Osteoblast (primary cell): ENCODE data around the gene PNPLA7. TPM values are rescaled to one million over a fixed set of nuclear protein-coding genes. Genes with fewer than 3 reads are reported as not detected.

ENCODE experiments used
- DNase-seq: peaks from one replicate; pipeline ENCODE4 v3.0.0; 2011; ENCODE audit warnings: low spot score, mixed read lengths; ENCODE audit not compliant: insufficient read length; ENCODE audit errors: missing footprints
- H2AFZ ChIP-seq: 2 replicates; pipeline ENCODE4 v1.6.0; 2011; ENCODE audit warnings: mild to moderate bottlenecking, low read length
- H3K27ac ChIP-seq: 2 replicates; pipeline ENCODE4 v1.5.1; 2011; ENCODE audit warnings: mild to moderate bottlenecking, low read depth, low read length, moderate library complexity
- H3K27me3 ChIP-seq: 2 replicates; pipeline ENCODE4 v1.6.0; 2012; ENCODE audit warnings: mild to moderate bottlenecking, control low read depth, inconsistent platforms, low read length, moderate library complexity; ENCODE audit not compliant: insufficient read depth
- H3K36me3 ChIP-seq: 2 replicates; pipeline ENCODE4 v1.5.1; 2011; ENCODE audit warnings: mild to moderate bottlenecking, low read length, control low read depth, moderate library complexity; ENCODE audit not compliant: insufficient read depth
- H3K4me1 ChIP-seq: 2 replicates; pipeline ENCODE4 v1.5.1; 2011; ENCODE audit warnings: mild to moderate bottlenecking, low read length, control low read depth, moderate library complexity; ENCODE audit not compliant: insufficient read depth
- H3K4me2 ChIP-seq: 2 replicates; pipeline ENCODE4 v1.6.0; 2011; ENCODE audit warnings: mild to moderate bottlenecking, low read length; ENCODE audit not compliant: insufficient read depth
- H3K4me3 ChIP-seq: fragments of 200-600 bp; sonication (generic); 3 replicates; pipeline ENCODE4 v1.5.1; 2012; ENCODE audit warnings: mild to moderate bottlenecking, low read length, inconsistent platforms; ENCODE audit not compliant: insufficient read depth
- H3K79me2 ChIP-seq: 2 replicates; pipeline ENCODE4 v1.6.0; 2012; ENCODE audit warnings: mild to moderate bottlenecking, low read length, control low read depth, inconsistent platforms; ENCODE audit not compliant: insufficient read depth
- H3K9me3 ChIP-seq: 2 replicates; pipeline ENCODE4 v1.5.1; 2011; ENCODE audit warnings: low read depth, low read length, control low read depth
- H4K20me1 ChIP-seq: 2 replicates; pipeline ENCODE4 v1.6.0; 2012; ENCODE audit warnings: mild to moderate bottlenecking, low read length, control low read depth; ENCODE audit not compliant: insufficient read depth
- total RNA-seq: library from RNA; depleted of rRNA; stranded (reverse); fragments of >200 nt; gene quantifications from 2 replicates; pipeline ENCODE4 v1.2.3, GENCODE V29; 2012
- TF ChIP-seq, protein P1 (sequence below): IDR thresholded peaks from 2 replicates; pipeline ENCODE4 v1.5.1; 2011; ENCODE audit warnings: mild to moderate bottlenecking, low read depth, low read length, moderate library complexity; ENCODE audit errors: extremely low read depth

PNPLA7 gene
- total RNA-seq, 1 donor, result 1.8 TPM

- Histone ChIP-seq H3K4me3 (no peak overlapping the region), H3K27me3 (no peaks in the 10 kb centered on the region), H3K4me2 (no peak overlapping the region), H4K20me1 (no peaks in the 10 kb centered on the region), H3K36me3 (no peaks in the 10 kb centered on the region), H3K79me2 (no peaks in the 10 kb centered on the region), H3K4me1 (no peaks in the 10 kb centered on the region), H3K27ac (no peak overlapping the region), H2AFZ (no peak overlapping the region), H3K9me3 (no peaks in the 10 kb centered on the region)
- peak; percentile 87 for DNase-seq
- TF ChIP-seq, protein P1, sequence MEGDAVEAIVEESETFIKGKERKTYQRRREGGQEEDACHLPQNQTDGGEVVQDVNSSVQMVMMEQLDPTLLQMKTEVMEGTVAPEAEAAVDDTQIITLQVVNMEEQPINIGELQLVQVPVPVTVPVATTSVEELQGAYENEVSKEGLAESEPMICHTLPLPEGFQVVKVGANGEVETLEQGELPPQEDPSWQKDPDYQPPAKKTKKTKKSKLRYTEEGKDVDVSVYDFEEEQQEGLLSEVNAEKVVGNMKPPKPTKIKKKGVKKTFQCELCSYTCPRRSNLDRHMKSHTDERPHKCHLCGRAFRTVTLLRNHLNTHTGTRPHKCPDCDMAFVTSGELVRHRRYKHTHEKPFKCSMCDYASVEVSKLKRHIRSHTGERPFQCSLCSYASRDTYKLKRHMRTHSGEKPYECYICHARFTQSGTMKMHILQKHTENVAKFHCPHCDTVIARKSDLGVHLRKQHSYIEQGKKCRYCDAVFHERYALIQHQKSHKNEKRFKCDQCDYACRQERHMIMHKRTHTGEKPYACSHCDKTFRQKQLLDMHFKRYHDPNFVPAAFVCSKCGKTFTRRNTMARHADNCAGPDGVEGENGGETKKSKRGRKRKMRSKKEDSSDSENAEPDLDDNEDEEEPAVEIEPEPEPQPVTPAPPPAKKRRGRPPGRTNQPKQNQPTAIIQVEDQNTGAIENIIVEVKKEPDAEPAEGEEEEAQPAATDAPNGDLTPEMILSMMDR, result no peak
These were observed 43.9 kb downstream of the PNPLA7 start for GRCh38 chr9:137506274-137506673.

- H3K4me3 ChIP-seq, result no peak overlapping the region
- no peaks in the 10 kb centered on the region for H3K9me3 ChIP-seq
- H3K27ac ChIP-seq, result no peak overlapping the region
- no peaks in the 10 kb centered on the region for H3K27me3 ChIP-seq
- H3K79me2 ChIP-seq, result no peaks in the 10 kb centered on the region
- no peaks in the 10 kb centered on the region for H4K20me1 ChIP-seq
- no peak overlapping the region for H3K4me2 ChIP-seq
- TF ChIP-seq, protein P1, result no peak
- no peak overlapping the region for H2AFZ ChIP-seq
- no peaks in the 10 kb centered on the region for H3K4me1 ChIP-seq
- peak; percentile 58 for DNase-seq
- no peaks in the 10 kb centered on the region for H3K36me3 ChIP-seq
These were observed 44.6 kb downstream of the PNPLA7 start for GRCh38 chr9:137505421-137506140.

DNA sequence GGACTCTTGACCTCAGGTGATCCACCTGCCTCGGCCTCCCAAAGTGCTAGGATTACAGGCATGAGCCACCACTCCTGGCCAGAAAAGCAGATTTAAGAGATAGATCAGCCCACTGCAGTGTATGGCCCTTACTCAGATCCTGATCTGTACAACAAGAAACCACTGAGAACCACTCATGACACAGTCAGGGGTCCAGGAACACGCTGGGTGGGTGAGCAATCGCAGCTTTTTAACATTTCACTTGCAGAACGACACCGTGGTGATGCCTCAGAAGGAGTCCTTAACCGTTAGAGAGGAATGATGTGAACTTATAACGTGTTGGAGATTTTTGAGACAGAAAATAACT lies 45.8 kb downstream of the PNPLA7 start:
- no peak overlapping the region for H3K4me3 ChIP-seq
- H3K79me2 ChIP-seq, result no peaks in the 10 kb centered on the region

More for the DNA sequence above, 45.8 kb downstream of the PNPLA7 start:
- TF ChIP-seq, protein P1, result no peak
- H3K4me2 ChIP-seq, result no peak overlapping the region
- no peaks in the 10 kb centered on the region for H3K36me3 ChIP-seq
- peak; percentile 46 for DNase-seq
- H4K20me1 ChIP-seq, result no peaks in the 10 kb centered on the region
- no peak overlapping the region for H3K27ac ChIP-seq
- H3K27me3 ChIP-seq, result no peaks in the 10 kb centered on the region
- no peaks in the 10 kb centered on the region for H3K4me1 ChIP-seq
- no peak overlapping the region for H2AFZ ChIP-seq
- H3K9me3 ChIP-seq, result no peaks in the 10 kb centered on the region
